NCI-H128 (cell line): ENCODE measurements around the gene SMCO2.

ENCODE experiments used
- DNase-seq: peaks from one replicate; lab custom pipeline; 2025; ENCODE audit not compliant: unreplicated experiment; lab: John Stamatoyannopoulos, UW

Gene SMCO2

DNA sequence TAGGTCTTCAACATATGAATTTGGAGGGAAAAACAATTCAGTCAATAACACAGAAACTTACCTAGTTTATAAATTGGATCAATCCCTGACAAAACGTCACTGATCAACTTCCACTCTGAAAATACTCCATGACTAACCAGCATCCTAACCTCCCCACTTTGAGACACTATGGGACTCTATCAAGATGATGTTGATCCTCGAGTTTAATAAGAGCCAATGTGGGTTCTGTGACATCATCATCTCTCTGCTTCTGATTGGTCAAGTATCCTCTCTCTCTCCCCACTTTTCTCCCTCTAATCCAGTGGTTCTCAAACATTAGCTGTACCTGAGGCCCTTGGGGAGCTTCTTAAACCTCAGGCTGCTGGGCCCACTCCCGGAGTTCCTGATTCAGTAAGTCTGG lies at the start of gene SMCO2:
TSS of gene SMCO2 (plus strand) at position 301 of the 400 bp plus-strand sequence. CDS start 23,896 bp downstream, outside the sequence.
- no peak for DNase-seq

DNA sequence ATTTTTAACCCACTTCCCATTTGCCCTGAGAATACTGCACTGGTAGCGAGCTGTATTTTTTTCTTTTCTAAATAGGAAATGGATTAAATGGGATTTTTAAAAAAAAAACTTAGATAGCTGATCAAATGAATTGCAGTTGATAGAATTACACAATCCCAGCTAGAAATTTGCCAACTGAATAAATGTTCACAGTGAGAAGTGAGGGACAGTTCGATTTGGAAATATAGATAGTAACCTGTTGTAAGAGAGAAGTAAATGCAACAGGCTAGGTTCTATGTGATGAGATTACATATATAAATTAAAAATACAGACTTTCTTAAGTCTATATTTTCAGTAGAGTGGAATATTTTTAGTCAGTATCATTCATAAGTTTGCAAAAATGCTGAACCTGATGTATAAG lies 48.1 kb upstream of the SMCO2 start:
- no peak for DNase-seq

DNA sequence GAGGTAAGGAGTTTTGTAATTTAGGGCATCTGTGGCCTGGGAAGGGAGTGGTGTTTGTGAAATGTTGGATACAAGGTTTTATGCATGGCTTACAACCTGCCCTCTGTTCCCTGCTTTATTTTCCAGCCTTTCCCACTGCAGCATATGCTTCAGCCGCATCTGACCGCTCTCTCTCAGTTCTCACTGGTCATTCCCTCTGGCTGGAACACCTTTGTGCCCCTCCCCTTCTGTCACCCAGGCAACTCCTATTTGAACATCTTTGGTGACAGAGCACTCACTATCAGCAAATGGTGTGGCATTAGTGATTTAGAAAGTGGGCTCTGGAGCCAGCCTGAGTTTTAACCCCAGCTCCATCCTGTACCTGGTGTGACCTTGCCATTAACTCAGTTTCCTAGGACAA lies 47.5 kb upstream of the SMCO2 start:
- no peak for DNase-seq

DNA sequence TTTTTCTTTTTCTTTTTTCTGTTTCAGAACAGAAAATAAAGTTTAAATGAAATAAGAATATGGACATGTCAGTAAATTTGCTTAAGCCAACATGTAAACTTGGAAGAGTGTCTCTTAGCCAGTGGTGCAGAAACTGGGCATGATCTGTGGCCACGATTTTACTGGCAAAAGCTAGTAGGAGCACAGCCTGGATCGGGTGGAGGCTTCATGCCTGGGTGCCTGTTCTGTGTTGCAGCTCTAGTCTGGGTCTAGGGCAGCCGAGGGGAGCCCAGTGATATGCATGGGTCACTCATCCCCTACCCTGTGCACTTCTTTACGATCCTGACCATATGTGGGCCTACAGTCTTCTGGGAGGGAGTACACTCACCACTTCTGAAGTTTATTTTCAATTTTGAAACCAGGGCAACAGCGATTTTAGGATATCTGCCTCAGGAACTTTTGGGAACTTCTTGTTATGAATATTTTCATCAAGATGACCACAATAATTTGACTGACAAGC lies 45.6 kb upstream of the SMCO2 start:
- no peak for DNase-seq

DNA sequence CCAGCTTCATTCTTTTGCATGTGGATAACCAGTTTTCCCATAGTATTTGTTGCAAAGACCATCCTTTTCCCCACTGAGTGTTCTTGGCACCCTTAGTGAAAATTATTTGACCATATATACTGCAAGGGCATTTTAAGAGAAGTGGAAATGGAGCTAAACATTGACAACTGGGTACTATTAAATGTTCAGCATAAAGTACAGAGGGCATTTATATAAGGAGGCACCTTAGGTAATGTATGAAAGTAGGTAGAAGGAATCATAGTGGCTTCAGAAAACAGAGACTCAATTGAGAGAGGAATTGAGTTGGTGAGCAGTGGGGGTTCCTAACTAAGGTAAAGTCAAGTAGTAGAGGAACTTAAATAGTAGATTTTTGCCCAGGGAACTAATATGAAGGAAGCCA lies 34.5 kb upstream of the SMCO2 start:
- no peak for DNase-seq

DNA sequence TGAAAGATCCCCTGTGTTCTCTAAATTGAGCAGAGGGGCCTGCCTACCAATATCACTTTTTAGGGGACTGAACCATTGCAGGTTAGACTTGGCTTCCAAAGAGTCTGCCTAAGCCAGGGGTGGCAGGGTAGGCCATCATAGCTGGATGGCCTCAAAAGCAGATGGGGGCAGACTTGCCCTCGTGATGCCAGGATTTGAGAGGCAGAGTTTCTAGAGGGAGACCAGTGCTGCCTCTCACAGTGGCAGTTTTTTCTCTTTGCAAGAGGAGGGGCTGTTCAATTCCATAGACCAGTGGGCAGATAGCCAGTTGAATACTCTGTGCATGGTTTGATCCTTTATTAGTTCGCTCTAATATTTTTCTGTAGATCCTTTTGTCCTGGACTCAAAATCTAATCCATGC lies 23.8 kb upstream of the SMCO2 start:
- no peak for DNase-seq

DNA sequence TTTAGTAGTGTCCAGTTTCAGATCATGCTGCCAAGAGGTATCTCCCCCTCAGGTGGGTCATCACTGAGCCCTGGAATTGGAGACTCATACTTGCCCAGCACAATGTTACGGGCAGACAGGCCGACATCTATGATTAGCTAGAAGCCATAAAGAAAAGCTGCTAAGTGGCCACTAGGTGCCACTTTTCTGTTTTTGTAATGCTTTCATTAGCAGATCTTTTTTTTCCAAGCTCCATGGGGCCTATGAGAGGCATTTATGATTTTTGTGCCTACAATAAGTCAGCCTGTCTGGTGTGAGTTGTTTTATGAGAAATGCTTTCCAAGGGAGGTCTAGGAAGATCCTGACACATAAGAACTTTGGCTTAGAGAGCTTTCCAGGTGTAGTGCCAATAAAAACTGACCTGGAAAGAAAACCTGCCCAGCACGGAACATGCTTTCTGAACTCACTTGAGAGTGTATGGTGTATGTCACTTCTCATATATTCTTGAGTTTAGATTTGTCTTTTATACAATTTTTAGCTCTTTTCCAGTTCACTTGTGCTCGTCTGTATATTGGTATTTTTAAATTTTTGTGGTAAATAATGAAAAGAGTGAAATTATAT lies 21.8 kb upstream of the SMCO2 start:
- DNase-seq: no peak

DNA sequence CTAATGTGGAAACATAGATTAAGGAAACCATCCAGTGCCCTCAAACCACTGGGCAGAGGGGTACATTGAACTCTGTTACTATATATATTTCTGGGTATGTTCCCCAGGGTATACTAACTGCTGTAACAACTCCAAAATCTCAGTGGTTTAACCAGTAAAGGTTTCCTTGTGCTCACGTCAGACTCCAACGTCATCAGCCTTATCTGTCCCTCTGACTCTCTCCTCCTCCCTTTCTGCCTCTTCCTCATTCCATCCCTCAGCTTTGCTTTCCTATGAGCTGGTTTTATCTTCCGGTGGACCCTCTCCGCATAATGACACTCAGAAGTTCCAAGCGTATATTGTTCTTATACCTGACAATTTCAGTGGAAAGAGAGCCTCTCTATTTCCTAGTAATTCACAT lies 21.2 kb upstream of the SMCO2 start:
- DNase-seq: no peak

DNA sequence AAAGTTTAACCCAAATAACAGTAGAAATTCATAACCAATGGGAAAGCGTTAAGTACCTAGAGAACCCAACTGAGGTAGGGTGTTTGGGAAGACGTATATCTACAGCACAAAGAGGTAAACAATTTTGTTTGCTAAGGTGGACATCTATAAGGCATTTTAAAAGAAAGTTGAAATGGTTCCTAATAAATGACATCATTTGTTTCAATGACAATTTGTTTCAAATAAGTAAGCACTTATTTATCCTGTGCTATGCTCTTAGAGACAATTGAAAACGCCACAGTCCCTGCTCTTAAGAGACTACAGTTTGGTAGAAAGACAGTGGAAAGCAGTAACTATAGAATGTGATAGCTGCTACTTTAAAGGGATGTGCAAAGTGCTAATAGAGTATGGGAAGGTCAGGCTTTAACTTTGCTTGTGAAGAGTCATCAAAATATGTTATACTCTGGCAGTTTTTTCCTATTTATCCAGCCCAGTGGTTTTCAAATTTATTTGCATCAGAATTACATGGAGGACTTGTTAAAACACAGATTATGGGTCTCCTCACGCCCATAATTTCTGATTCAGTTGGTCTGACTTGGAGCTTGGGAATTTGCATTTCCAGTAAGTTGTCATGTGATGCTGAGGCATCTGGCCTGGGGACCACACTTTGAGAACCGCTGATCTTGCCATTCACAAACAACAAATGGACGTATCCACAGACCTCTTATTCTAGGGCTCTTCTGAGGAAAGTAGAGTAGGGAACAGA lies 19.6 kb upstream of the SMCO2 start:
- DNase-seq: no peak

DNA sequence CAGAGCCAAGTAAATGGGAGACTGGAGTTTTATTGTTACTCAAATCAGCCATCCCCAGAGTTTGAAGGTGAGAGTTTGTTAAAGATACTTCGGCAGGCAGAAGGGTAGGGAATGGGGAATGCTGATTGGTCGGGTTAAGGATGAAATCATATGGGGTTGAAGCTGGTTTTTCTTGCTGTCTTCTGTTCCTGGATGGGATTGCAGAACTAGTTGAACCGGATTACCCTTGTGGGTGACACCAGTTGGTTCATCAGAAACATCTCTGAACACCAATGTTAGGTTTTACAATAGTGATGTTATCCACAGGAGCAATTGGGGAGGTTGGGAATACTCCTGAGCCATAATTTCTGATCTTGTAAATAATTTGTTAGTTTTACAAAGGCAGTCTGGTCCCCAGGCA lies 18.7 kb upstream of the SMCO2 start:
- no peak for DNase-seq

DNA sequence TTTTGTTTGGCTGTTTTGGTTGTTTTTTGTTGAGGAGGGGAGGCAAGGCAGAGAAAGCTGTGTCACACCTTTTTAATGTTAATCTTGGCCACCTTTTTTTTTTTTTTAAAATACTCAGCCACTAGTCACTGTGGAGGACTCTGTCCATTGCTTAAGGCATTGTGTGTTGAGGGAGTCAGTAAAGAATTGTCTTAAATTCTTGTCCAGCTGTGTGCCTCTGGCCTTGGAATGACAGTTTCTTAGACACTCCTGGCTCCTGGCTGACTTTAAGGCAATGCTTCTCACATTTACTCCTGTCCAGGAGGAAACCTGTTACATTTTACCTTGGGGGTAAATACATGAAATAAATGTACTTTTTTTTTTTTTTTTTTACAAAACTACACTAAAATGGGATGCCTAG lies 18.1 kb upstream of the SMCO2 start:
- no peak for DNase-seq

DNA sequence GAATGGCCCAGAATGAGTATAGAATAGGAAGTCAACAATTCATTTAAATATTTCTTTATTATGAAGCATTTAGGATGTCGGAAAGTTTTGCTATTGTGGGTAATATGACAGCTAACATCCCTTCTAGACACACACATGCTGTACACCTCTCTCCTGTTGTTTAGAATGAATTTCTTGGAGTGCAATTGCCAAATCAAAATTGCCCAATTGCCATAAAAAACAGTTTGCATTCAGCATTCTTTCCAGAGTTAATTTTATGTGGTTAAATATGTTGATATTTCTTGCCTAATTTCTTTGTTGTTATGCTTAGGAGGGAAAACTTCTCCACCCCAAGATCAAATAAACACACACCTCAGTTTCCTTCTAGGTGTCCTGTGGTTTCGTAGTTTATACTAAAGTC lies 16.9 kb upstream of the SMCO2 start:
- DNase-seq: no peak

DNA sequence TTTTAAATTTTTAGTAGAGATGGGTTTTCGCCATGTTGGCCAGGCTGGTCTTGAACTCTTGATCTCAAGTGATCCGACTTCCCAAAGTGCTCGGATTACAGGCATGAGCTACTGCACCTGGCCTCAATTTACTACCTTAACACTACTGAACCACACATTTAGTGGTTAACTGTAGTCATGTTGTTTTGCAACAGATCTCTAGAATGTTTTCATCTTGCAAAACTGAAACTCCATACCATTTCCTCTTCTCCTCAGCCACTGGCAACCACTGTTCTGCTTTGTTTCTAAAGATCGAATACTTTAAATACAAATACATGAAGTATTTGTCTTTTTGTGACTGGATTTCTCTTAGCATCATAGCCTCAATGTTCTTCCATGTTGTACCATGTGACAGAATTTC lies 15.4 kb upstream of the SMCO2 start:
- DNase-seq: no peak

DNA sequence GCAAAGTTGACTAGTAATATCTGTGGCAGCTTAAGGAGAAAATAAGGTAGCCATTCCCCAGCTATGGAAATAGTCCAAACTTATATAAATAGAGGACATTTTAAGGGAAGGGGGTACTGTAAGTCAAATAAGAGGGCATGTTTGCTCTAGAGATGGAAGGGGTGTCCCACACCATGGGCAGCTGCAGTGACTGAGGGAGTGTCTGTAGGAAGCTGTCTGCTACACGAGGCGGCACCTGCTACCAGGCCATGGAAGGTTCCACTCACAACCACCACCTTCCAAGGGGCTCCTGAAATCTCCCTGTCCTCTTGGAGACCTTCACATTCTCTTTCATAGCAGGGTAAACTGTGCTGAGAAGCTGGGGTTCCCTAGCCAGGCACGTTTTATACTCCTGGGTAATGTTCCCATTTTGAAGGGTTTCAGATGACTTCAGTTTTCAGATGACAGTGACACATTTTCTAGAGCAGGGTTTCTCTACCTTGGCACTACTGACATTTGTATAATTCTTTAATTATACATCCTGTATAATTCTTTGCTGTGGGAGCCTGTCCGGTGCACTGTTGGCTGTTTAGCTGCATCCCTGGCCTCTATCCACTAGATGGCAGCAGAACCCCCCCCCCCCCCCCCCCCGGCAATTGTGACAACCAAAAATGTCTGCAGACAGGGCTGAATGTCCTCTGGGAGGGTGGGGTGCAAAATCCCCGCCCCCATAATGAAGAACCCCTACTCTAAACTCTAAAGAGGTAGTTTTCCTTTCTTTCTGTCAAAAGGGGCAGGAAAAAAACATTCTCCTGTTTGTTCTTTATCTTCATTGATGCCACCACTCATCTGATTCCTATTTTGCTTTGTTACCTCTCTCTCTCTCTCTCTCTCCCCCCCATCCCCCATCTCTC lies 11.6 kb upstream of the SMCO2 start:
- DNase-seq: no peak

DNA sequence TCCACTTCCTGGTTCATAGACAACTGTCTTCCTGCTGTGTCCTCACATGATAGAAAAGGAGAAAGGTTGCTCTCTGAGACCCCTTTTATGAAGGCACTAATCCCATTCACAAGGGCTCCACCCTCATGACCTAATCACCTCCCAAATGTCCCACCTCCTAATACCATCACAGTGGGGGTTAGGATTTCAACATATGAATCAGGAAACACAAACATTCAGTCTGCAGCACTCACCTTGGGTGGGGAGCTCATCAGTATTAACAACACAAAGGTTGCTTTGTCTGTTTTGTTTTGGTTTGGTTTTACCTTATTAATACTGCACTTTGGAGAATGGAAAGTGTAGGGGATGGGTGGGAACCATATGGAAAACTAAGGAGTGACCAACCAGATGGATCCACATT lies 10.5 kb upstream of the SMCO2 start:
- DNase-seq: no peak

DNA sequence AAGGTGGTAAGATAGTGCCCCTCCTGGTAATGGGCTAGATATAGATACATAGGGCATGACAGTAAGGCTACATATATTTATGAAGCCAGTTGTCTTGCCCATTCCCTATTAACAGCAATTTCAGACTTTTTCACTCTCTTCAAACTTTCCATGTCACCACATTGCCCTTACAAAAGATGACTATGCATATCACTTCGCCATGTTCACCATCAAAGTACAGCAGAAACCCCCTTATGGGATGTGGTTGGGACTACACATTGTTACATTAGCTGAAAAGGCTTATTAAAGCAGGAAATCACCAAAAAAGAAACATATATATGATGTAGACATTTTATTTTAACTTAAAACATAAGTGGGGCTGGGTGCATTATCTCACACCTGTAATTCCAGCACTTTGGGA lies 9.8 kb upstream of the SMCO2 start:
- no peak for DNase-seq

DNA sequence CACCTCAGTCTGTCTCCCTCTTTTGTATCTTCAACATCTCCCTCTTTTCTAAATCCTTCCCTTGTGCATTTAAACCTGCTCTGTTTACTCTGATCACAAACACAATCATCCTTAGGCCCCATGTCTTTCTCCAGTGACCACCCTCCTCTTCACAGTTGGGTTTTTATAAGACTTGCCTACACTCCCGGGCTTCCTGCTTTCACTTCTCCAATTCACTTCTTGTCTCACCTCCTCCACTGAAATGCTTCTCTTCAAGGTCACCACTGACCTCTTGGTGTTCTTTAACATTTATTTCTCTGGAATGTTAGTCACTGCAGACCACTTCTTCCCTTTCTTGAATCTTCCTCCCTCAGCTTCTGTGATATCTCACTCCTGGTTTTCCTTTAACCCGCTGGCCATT lies 8.7 kb upstream of the SMCO2 start:
- no peak for DNase-seq

DNA sequence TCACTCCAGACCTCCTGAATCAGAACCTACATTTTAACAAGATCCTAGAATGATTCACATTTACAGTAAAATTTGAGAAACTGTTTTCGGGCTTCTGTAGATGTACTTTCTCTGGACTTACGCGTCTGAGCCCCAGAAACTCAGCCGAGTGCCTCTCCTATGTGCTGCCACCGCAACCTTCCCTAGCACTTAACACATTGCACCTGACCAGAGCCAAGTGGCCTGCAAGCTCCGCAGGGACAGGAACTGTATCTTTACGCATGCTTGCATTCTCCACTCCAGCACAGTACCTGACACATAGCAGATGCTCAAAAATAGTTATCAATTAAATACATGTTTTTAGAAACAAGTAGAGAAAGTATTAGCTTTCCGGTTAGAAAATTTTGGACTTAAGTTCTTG lies 1.2 kb downstream of the SMCO2 start:
- DNase-seq: no peak

DNA sequence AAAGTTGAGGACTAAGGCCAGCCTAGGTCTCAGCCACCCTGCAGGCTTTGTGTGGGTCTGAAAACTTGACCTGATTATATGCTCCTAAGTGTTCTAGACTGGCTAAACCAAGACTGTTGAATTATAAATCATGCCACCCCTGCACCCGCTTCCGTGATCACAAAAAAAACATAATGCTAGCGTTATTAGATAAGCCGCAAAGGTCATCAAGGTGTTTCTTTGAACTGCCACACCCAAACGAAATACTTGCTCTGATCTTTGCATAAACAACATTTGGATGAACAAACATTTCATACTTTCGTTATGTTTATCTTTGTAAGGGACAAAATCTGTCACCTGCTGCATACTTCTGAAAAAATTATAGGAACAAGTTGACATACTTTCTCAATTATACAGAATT lies 2.5 kb downstream of the SMCO2 start:
- DNase-seq: no peak

DNA sequence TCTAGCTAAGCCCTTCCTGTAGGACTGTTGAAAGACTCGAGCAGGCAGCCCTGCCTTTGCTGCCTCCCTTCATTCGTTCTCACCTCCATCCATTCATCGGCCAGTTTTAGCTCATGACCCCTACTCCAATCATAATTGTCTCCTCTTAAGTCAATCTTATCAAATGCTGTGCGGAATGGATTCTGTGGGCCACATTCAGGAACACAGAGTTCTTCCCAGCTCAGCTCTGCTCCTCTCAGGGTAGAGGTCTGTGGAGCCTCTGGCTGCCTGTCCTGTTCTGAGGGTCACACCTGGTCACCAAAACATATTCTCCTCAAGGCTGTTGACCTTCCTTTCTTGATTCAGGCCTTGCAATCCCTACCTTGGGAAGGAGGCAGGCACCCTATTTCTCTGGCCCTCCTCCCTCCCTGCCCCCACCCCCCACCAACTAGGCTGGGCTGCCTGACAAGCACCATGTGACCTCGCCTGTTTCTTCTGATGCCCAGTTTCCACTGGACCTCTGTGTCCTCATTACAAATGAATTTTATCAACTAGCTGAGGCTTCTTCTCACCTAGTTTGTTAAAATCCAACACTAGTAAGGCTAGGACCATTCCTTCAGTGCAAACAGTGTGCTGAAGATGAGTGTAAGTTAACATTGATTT lies 3.5 kb downstream of the SMCO2 start:
- DNase-seq: no peak

DNA sequence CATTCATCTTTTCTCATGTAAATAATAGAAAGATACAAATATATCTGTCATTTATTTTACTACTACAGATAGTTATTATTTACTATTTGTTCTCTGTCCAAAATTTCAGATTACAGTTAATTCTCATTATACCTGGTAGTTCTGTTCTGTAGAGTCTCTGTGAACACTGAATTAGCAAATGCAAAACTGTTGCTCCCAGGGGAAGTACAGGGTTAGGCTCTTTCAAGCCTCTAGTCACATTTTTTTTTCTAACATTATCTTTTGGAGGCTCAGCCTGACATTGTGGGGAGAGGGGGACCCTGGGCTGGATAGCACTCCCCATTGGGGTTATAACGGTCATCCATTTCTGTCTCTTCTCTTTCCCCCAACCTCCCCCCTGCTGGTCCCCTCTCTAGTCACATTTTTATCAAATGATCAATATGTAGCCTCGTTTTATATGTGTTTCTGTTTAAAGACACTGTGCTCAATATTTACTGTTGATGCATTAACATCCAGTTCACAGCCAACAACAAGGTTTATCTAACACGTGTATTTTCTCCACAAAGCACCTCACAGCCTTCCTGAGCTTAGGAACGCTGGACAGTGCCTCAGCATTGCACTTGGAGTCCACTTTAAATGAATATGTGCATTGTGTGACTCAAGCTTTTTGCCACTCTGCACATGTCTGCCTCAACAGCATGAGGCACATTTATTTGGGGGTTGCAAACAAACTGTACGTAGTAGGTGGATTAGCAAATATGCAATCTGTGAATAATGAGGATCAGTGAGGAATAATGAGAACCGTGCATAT lies 4.7 kb downstream of the SMCO2 start:
- DNase-seq: no peak
